Transverse colon (tissue), 4 donors: ENCODE measurements around the gene DUOXA1. TPM values are rescaled to one million over a fixed set of nuclear protein-coding genes. Genes with fewer than 3 reads are reported as not detected.
"Not testable (repeated sequence)": the region's sequence is repeated elsewhere in the genome, so short reads cannot be mapped to it uniquely, and the experiment has no call there.

Source experiments
- DNase-seq: peaks from one replicate; pipeline ENCODE4 v3.0.0-alpha.2; 2019
- H3K27ac ChIP-seq, 4 donors: fragments of 200-600 bp; sonication (generic); 2 replicates each; pipeline ENCODE4 v1.5.1; 2016 to 2018; ENCODE audit warnings: inconsistent platforms in 4 of 4
- H3K27me3 ChIP-seq: fragments of 200-600 bp; sonication (generic); 2 replicates; pipeline ENCODE4 v1.5.1; 2017; ENCODE audit warnings: inconsistent platforms
- H3K36me3 ChIP-seq, 4 donors: fragments of 200-600 bp; sonication (generic); 2 replicates each; pipeline ENCODE4 v1.5.1; 2017 to 2019; ENCODE audit warnings: inconsistent platforms in 4 of 4
- H3K4me1 ChIP-seq, 4 donors: fragments of 200-600 bp; sonication (generic); 2 replicates each; pipeline ENCODE4 v1.5.1; 2017 to 2020; ENCODE audit warnings: inconsistent platforms in 4 of 4
- H3K4me3 ChIP-seq, 4 donors: fragments of 200-600 bp; sonication (generic); 1 replicate in 1 of 4; 2 replicates in 3 of 4; pipeline versions ENCODE4 v1.5.1 to v1.6.1; 2017 to 2019; ENCODE audit warnings: inconsistent platforms in 4 of 4
- H3K9me3 ChIP-seq, 2 donors: fragments of 200-600 bp; sonication (generic); 2 replicates each; pipeline ENCODE4 v1.5.1; 2017 to 2019; ENCODE audit warnings: inconsistent platforms in 2 of 2
- EP300 ChIP-seq: sonication (generic); formaldehyde crosslinking; IDR thresholded peaks from one replicate; pipeline ENCODE4 v1.6.1; 2017; ENCODE audit warnings: antibody characterized with exemption, low read depth
- POLR2A ChIP-seq: fragments of 450-650 bp; IDR thresholded peaks from one replicate; pipeline ENCODE4 v1.6.1; 2016; ENCODE audit warnings: antibody characterized with exemption, mild to moderate bottlenecking, moderate library complexity
- POLR2AphosphoS5 ChIP-seq, 3 donors: sonication (generic); formaldehyde crosslinking; IDR thresholded peaks; one replicate each; pipeline ENCODE4 v1.6.1; 2016; ENCODE audit warnings: antibody characterized with exemption in 3 of 3
- WGBS, 2 donors: methylation state at CpG; one replicate each; pipeline ENCODE4 v1.1.5; 2018; ENCODE audit warnings: low coverage in 1 of 2; 5-methylcytosine and 5-hydroxymethylcytosine counted together
- in situ Hi-C, 4 donors: fragments of 200-750 bp; cut with MboI; loops; one replicate each; pipeline versions ENCODE4 v1.15.0 to v1.15.1; 2017; ENCODE audit warnings: low sequenced_read_pairs in 3 of 4, low pct_ligation_motif_present in 1 of 4, low pct_unique_long_range_greater_than_20kb in 1 of 4
- intact Hi-C: fragments of 100-400 bp; cut with DNase I; formaldehyde crosslinking; loops from one replicate; pipeline ENCODE4 v1.15.1; 2023; ENCODE audit warnings: low total_unique reads
- total RNA-seq, 4 donors: library from RNA; depleted of rRNA; stranded (reverse); fragments of >200 nt; gene quantifications; one replicate each; pipeline ENCODE4 v1.1.0, GENCODE V29; 2016
- TF ChIP-seq, protein P1 (sequence below), 5 experiments: fragments of 200-600 bp in 3 of 5; fragments of 450-650 bp in 2 of 5; sonication (generic) in 3 of 5; IDR thresholded peaks; 1 replicate in 2 of 5; 2 replicates in 3 of 5; pipeline ENCODE4 v1.5.1; 2016 to 2017; ENCODE audit warnings: antibody characterized with exemption in 5 of 5, inconsistent platforms in 3 of 5, mild to moderate bottlenecking in 2 of 5, moderate library complexity in 1 of 5

Gene DUOXA1
- total RNA-seq, 4 donors from 2014 or later, result 1.4 TPM; not detected in 3

DNA sequence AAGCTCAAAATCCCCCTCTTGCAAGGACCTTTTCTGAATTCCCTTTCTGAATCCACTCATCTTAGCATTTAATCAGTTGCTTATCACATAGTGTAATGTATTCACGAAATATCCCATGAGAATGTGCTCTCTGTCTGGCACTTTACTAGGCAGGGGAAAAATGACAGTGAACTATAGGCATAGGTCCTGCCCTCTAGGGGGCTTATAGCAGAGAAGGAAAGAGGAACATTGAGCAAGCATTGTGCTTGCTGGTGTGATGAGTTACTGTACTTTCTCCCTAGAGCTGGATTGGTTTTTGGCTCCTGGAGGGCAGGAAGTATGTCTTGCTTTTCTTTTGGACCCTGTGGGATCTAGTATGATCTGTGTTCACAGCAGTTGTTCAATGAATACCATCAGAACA is 42.2 kb downstream of the DUOXA1 start:
- no peaks in the 10 kb centered on the region for H3K9me3 ChIP-seq
- H3K27ac ChIP-seq, result no peak overlapping the region
- no peaks in the 10 kb centered on the region for H3K4me1 ChIP-seq
- peaks cover 5% of the 10 kb centered on the region for H3K27me3 ChIP-seq
- TF ChIP-seq POLR2AphosphoS5 (IDR thresholded peaks at IDR 0.05), result no peak
- TF ChIP-seq, protein P1, sequence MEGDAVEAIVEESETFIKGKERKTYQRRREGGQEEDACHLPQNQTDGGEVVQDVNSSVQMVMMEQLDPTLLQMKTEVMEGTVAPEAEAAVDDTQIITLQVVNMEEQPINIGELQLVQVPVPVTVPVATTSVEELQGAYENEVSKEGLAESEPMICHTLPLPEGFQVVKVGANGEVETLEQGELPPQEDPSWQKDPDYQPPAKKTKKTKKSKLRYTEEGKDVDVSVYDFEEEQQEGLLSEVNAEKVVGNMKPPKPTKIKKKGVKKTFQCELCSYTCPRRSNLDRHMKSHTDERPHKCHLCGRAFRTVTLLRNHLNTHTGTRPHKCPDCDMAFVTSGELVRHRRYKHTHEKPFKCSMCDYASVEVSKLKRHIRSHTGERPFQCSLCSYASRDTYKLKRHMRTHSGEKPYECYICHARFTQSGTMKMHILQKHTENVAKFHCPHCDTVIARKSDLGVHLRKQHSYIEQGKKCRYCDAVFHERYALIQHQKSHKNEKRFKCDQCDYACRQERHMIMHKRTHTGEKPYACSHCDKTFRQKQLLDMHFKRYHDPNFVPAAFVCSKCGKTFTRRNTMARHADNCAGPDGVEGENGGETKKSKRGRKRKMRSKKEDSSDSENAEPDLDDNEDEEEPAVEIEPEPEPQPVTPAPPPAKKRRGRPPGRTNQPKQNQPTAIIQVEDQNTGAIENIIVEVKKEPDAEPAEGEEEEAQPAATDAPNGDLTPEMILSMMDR (IDR thresholded peaks at IDR 0.05), result no peak
- TF ChIP-seq EP300, result no peak
- no peak for TF ChIP-seq POLR2A
- intact Hi-C loops, result no loop called here
- in situ Hi-C loops, result no loop called here
- H3K36me3 ChIP-seq, result no peaks in the 10 kb centered on the region
- DNase-seq, result no peak
- WGBS, 2 donors, result 77 to 100% methylated on average over 1 of the region's 1 CpG
- no peak overlapping the region for H3K4me3 ChIP-seq

DNA sequence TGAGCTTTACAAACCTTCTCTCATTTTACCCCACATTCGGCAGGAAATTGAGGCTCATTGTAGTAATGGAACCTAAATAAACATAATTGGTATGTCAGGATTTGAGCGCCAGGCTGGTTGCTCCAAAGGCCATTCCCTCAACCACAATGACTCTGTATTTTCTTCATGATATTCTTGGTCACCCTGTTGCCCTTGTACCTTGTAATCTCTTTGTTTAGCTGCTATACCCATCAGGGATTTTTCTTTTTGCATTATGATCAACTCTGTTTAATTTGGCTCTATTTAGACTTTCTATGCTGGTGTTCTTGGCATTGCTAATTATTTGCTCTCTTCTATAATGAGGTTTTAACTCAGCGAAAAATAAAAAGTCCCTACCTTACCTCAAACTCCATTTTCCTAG is 45.5 kb downstream of the DUOXA1 start:
- 77 to 78% methylated on average over 3 of the region's 3 CpGs for WGBS, 2 donors
- peaks cover 5% of the 10 kb centered on the region for H3K27me3 ChIP-seq
- H3K4me1 ChIP-seq, result no peaks in the 10 kb centered on the region
- H3K9me3 ChIP-seq, result no peaks in the 10 kb centered on the region
- no peaks in the 10 kb centered on the region for H3K36me3 ChIP-seq
- no peak for TF ChIP-seq POLR2A
- no peak for TF ChIP-seq POLR2AphosphoS5 (IDR thresholded peaks at IDR 0.05)
- TF ChIP-seq, protein P1 (IDR thresholded peaks at IDR 0.05), result no peak
- TF ChIP-seq EP300, result no peak
- no peak overlapping the region for H3K27ac ChIP-seq
- in situ Hi-C loops (no loop called here), intact Hi-C loops (no loop called here)
- H3K4me3 ChIP-seq, result no peak overlapping the region
- no peak for DNase-seq

DNA sequence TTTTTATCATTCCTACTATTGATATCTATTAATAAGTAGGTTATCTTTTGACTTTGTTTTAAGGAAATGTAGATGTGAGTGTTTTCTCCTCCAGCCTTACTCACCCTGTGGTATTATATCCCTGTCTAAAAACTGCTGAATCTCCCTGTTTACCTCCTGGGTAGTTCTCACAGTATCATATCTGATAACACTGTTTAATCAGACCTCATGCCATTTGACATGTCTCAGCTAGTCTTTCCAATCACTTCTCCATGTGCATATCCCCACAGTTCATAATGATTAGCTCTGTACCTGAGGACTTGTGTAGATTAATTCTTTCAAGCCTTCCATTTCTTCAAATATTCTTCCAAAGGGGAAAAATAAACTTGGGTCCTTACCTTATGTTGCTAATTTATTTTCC is 46.5 kb downstream of the DUOXA1 start:
- TF ChIP-seq, protein P1 (IDR thresholded peaks at IDR 0.05), result no peak
- in situ Hi-C loops, result no loop called here
- H3K27ac ChIP-seq, result no peak overlapping the region

DNA sequence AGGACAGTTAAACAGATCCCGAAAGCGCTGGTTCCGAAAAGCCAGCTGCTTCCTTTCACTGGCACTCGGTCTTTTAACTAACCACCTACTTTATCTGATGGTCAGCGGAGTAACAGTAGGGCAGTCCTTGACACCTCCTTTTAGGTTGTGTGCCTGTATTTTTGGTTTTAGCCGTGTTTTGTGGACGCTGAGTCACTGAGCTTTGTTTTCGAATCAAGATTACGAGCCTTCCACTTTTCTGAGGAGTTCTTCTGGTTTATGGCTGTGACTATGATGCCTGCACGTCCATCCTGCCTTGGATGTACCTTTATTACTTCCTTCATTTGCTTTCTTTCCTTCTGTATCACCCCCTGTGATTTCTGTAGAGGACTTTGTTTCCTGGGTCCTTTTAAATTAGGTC is 47.3 kb downstream of the DUOXA1 start:
- H3K36me3 ChIP-seq, H3K4me1 ChIP-seq, H3K4me3 ChIP-seq, in situ Hi-C loops, intact Hi-C loops, H3K27me3 ChIP-seq, H3K27ac ChIP-seq, H3K9me3 ChIP-seq, DNase-seq: not testable (repeated sequence)
- WGBS, 2 donors, result 31 to 49% methylated on average over 3 to 7 of the region's 10 CpGs

More for the DNA sequence above, 46.5 kb downstream of the DUOXA1 start:
- Histone ChIP-seq H3K4me1 (no peaks in the 10 kb centered on the region), H3K4me3 (no peak overlapping the region), H3K36me3 (no peaks in the 10 kb centered on the region), H3K9me3 (no peaks in the 10 kb centered on the region), H3K27me3 (peaks cover 5% of the 10 kb centered on the region)
- intact Hi-C loops, result no loop called here
- no peak for DNase-seq

DNA sequence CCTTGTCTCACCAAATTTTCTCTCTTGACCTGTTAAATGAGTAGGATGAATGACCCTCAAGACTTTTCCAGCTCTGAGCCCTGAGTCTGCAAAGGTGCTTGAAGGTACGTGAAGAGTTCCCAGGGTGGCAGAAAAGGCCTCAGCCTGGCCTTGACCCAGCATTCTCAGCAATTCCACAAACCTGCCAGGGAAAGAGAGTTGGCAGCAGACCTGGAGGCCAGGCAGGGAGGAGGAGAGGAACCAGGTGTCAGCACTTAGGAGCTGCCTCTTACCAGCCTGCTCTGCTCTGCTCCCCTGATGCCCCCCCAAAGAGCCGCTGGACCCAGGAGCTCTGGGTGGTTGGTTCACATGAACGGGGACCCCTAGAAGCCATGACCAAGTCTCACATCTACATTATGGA is 49.1 kb downstream of the DUOXA1 start:
- H3K4me1 ChIP-seq, intact Hi-C loops, H3K9me3 ChIP-seq, H3K27me3 ChIP-seq, in situ Hi-C loops, H3K36me3 ChIP-seq, H3K27ac ChIP-seq, H3K4me3 ChIP-seq, DNase-seq: not testable (repeated sequence)
- WGBS, 2 donors, result 97% methylated on average over 3 of the region's 3 CpGs; no CpG with 5 or more reads in 1 of the 2 donors

DNA sequence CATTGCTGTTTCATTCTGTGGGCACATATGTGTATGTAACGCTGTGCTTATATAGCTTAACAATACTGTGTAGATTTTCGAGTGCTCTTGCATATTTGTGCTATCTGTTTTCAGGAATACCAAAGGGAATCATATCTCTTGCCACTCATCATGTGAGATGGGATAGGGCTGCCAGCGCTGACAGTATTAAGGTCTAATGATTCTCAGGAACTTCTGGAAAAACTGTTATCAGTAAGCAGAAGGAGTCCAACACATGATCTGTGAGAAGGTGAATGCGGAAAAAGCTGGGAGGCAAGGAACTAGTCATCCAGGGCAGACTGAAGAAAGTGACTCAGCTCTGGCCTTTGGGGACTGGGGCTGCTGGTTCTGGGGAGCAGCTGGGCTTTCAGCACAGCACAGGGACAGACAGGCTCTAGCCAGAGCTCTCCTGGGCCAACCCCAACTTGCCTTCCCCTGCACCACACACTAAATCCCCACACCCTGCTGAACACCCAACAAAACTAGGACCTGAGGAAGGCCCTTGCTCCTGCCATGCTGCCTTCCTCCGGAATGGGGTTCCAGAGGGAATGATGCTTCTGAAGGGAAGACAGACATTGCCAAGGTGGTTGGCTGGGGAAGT is 49.9 kb downstream of the DUOXA1 start:
- in situ Hi-C loops, H3K4me1 ChIP-seq, H3K9me3 ChIP-seq, H3K27ac ChIP-seq, H3K36me3 ChIP-seq, intact Hi-C loops, DNase-seq, H3K4me3 ChIP-seq, H3K27me3 ChIP-seq: not testable (repeated sequence)
- WGBS, 2 donors, result 93 to 100% methylated on average over 2 to 5 of the region's 5 CpGs

DNA sequence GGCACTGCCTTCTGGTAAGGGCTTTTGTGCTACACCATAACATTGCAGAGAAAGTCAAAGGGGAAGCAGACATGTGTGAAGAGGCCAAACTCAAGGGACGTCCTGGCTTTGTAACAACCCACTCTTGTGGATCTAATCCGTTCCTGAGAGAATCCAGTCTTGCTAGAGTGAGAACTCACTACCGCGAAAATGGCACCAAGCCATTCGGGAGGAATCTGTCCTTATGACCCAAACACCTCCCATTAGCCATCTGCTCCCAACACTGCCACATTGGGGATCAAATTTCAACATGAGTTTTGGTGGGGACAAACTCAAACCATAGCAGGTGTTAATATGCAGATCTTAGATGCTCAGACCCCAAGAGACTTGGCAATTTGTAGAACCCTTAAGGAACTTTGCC is 50.5 kb downstream of the DUOXA1 start:
- H3K9me3 ChIP-seq, in situ Hi-C loops, DNase-seq, intact Hi-C loops, H3K4me1 ChIP-seq, H3K36me3 ChIP-seq, H3K4me3 ChIP-seq, H3K27me3 ChIP-seq, H3K27ac ChIP-seq: not testable (repeated sequence)
- 81% methylated on average over 5 of the region's 5 CpGs; no CpG with 5 or more reads in 1 of the 2 donors for WGBS, 2 donors

DNA sequence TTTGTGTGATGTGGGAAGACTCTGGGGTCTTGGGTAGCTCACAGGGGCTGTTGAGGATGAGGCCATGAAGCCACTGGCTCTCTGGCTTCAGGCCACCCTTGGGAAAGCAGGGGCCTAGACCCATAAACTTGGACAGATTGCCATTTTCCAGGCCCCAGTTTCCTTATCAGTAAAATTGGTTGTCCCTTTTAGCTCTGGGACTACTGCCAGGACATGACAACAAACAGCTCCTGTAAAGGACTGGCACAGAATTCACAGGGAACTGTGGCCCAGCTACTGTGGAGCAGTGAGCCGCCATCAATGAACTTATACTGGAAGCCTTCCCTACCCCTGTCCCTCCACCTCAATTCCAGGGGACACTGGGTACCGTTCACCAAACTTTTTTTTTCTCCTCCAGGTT is 52.3 kb downstream of the DUOXA1 start:
- H3K36me3 ChIP-seq, H3K4me3 ChIP-seq, H3K27me3 ChIP-seq, in situ Hi-C loops, intact Hi-C loops, H3K9me3 ChIP-seq, H3K4me1 ChIP-seq: not testable (repeated sequence)
- DNase-seq, result peak; percentile 35
- WGBS, 2 donors, result 46 to 67% methylated on average over 2 of the region's 2 CpGs
- peak overlapping the region in 1 of 4 donors; percentile 40 for H3K27ac ChIP-seq
